Measurements from ENCODE around the gene TNFRSF1A. TPM values are rescaled to one million over a fixed set of nuclear protein-coding genes. Genes with fewer than 3 reads are reported as not detected.

Gene TNFRSF1A
- total and polyA plus RNA-seq, 2 of the 13 experiments (the other 11 are each of a cell fraction or from before 2014, with no cell fraction given) = 41.5 to 61.2 TPM

DNA sequence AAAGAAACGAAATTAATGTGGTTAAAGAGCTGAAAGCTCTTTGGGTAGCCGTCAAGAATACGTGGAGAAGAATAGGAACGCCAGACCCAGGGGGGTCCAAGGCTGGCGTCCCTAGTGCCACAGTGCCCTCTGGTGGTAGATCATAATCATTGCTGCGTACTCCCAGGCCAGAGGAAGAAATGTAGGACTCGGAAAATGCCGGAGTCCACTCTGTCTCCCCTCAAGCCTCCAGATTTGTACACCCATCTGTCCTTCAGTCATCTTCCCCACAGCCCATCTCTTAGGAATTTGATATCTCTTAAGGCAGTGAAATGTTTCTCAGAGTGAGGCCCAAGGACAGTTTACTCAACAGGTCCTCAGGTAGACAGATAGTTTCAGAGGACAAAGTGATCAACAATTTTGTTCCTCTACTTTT, 56.8 kb downstream of the TNFRSF1A start (continued):
- TF ChIP-seq, protein P1, sequence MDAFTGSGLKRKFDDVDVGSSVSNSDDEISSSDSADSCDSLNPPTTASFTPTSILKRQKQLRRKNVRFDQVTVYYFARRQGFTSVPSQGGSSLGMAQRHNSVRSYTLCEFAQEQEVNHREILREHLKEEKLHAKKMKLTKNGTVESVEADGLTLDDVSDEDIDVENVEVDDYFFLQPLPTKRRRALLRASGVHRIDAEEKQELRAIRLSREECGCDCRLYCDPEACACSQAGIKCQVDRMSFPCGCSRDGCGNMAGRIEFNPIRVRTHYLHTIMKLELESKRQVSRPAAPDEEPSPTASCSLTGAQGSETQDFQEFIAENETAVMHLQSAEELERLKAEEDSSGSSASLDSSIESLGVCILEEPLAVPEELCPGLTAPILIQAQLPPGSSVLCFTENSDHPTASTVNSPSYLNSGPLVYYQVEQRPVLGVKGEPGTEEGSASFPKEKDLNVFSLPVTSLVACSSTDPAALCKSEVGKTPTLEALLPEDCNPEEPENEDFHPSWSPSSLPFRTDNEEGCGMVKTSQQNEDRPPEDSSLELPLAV (CRISPR knock-in tag; conservative IDR thresholded peaks at IDR 0.05; ENCODE audit: low read depth) = no peak
- TF ChIP-seq, protein P2, sequence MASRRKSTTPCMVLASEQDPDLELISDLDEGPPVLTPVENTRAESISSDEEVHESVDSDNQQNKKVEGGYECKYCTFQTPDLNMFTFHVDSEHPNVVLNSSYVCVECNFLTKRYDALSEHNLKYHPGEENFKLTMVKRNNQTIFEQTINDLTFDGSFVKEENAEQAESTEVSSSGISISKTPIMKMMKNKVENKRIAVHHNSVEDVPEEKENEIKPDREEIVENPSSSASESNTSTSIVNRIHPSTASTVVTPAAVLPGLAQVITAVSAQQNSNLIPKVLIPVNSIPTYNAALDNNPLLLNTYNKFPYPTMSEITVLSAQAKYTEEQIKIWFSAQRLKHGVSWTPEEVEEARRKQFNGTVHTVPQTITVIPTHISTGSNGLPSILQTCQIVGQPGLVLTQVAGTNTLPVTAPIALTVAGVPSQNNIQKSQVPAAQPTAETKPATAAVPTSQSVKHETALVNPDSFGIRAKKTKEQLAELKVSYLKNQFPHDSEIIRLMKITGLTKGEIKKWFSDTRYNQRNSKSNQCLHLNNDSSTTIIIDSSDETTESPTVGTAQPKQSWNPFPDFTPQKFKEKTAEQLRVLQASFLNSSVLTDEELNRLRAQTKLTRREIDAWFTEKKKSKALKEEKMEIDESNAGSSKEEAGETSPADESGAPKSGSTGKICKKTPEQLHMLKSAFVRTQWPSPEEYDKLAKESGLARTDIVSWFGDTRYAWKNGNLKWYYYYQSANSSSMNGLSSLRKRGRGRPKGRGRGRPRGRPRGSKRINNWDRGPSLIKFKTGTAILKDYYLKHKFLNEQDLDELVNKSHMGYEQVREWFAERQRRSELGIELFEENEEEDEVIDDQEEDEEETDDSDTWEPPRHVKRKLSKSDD (CRISPR knock-in tag; IDR thresholded peaks at IDR 0.05; ENCODE audit: low read depth) = no peak
- TF ChIP-seq ZNF776 (CRISPR knock-in tag; IDR thresholded peaks at IDR 0.05) (no peak), SOX5 (CRISPR knock-in tag; IDR thresholded peaks at IDR 0.05; ENCODE audit: borderline replicate concordance) (peak; percentile 19; the same call in 1 of the 2 replicates), ZNF121 (CRISPR knock-in tag; IDR thresholded peaks at IDR 0.05) (no peak), TBX3 (IDR thresholded peaks at IDR 0.05; ENCODE audit: borderline replicate concordance) (no peak), NFATC3 (CRISPR knock-in tag; IDR thresholded peaks at IDR 0.05) (no peak), MED1 (CRISPR knock-in tag; IDR thresholded peaks at IDR 0.05) (0 out of 2 replicates have a peak, but pooled peaks have one; percentile 12), ZIK1 (CRISPR knock-in tag; IDR thresholded peaks at IDR 0.05; ENCODE audit: borderline replicate concordance, low read depth) (no peak), HCFC1 (IDR thresholded peaks at IDR 0.05; ENCODE audit: low read depth, low read length) (no peak), LCORL (IDR thresholded peaks at IDR 0.05) (no peak), LCORL (CRISPR knock-in tag; IDR thresholded peaks at IDR 0.05) (peak; percentile 45; the same call in 1 of the 2 replicates), SMYD3 (CRISPR knock-in tag; IDR thresholded peaks at IDR 0.05) (no peak), ELF3 (CRISPR knock-in tag; IDR thresholded peaks at IDR 0.05) (peak; percentile 28; the same call in 1 of the 2 replicates), ZNF24 (IDR thresholded peaks at IDR 0.05) (0 out of 2 replicates have a peak, but pooled peaks have one; percentile 8), CHCHD3 (CRISPR knock-in tag; IDR thresholded peaks at IDR 0.05) (no peak), ZKSCAN1 (IDR thresholded peaks at IDR 0.05; ENCODE audit: low read length) (no peak), CBX2 (IDR thresholded peaks at IDR 0.05; ENCODE audit: low read depth, low read length) (no peak), CBX2 (CRISPR knock-in tag; IDR thresholded peaks at IDR 0.05; ENCODE audit: low read depth) (no peak), TRIM24 (CRISPR knock-in tag; IDR thresholded peaks at IDR 0.05) (no peak)
- TF ChIP-seq, protein P3, sequence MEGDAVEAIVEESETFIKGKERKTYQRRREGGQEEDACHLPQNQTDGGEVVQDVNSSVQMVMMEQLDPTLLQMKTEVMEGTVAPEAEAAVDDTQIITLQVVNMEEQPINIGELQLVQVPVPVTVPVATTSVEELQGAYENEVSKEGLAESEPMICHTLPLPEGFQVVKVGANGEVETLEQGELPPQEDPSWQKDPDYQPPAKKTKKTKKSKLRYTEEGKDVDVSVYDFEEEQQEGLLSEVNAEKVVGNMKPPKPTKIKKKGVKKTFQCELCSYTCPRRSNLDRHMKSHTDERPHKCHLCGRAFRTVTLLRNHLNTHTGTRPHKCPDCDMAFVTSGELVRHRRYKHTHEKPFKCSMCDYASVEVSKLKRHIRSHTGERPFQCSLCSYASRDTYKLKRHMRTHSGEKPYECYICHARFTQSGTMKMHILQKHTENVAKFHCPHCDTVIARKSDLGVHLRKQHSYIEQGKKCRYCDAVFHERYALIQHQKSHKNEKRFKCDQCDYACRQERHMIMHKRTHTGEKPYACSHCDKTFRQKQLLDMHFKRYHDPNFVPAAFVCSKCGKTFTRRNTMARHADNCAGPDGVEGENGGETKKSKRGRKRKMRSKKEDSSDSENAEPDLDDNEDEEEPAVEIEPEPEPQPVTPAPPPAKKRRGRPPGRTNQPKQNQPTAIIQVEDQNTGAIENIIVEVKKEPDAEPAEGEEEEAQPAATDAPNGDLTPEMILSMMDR (CRISPR knock-in tag; IDR thresholded peaks at IDR 0.05) = peak; percentile 92
- TF ChIP-seq, protein P4, sequence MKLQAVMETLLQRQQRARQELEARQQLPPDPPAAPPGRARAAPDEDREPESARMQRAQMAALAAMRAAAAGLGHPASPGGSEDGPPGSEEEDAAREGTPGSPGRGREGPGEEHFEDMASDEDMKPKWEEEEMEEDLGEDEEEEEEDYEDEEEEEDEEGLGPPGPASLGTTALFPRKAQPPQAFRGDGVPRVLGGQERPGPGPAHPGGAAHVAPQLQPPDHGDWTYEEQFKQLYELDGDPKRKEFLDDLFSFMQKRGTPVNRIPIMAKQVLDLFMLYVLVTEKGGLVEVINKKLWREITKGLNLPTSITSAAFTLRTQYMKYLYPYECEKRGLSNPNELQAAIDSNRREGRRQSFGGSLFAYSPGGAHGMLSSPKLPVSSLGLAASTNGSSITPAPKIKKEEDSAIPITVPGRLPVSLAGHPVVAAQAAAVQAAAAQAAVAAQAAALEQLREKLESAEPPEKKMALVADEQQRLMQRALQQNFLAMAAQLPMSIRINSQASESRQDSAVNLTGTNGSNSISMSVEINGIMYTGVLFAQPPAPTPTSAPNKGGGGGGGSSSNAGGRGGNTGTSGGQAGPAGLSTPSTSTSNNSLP (IDR thresholded peaks at IDR 0.05; ENCODE audit: low read depth, low read length) = peak; percentile 50; the same call in 1 of the 2 replicates
